Measurements from ENCODE around the gene DLGAP4.

GRCh38 chr20:36304786-36305495, 1.2 kb upstream of the DLGAP4 start:
- TF ChIP-seq, protein P1, sequence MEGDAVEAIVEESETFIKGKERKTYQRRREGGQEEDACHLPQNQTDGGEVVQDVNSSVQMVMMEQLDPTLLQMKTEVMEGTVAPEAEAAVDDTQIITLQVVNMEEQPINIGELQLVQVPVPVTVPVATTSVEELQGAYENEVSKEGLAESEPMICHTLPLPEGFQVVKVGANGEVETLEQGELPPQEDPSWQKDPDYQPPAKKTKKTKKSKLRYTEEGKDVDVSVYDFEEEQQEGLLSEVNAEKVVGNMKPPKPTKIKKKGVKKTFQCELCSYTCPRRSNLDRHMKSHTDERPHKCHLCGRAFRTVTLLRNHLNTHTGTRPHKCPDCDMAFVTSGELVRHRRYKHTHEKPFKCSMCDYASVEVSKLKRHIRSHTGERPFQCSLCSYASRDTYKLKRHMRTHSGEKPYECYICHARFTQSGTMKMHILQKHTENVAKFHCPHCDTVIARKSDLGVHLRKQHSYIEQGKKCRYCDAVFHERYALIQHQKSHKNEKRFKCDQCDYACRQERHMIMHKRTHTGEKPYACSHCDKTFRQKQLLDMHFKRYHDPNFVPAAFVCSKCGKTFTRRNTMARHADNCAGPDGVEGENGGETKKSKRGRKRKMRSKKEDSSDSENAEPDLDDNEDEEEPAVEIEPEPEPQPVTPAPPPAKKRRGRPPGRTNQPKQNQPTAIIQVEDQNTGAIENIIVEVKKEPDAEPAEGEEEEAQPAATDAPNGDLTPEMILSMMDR (IDR thresholded peaks at IDR 0.05): no peak
- TF ChIP-seq, protein P2, sequence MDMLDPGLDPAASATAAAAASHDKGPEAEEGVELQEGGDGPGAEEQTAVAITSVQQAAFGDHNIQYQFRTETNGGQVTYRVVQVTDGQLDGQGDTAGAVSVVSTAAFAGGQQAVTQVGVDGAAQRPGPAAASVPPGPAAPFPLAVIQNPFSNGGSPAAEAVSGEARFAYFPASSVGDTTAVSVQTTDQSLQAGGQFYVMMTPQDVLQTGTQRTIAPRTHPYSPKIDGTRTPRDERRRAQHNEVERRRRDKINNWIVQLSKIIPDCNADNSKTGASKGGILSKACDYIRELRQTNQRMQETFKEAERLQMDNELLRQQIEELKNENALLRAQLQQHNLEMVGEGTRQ (IDR thresholded peaks at IDR 0.05): no peak
- TF ChIP-seq JUN (IDR thresholded peaks at IDR 0.05): no peak
- no peak for TF ChIP-seq POLR2A (IDR thresholded peaks at IDR 0.05; ENCODE audit: low read length)
- no peak for TF ChIP-seq ESRRA (IDR thresholded peaks at IDR 0.05; ENCODE audit: borderline replicate concordance, low read length)
- TF ChIP-seq MAFK (IDR thresholded peaks at IDR 0.05; ENCODE audit: partially characterized antibody): no peak
